Hematopoietic multipotent progenitor cell treated with erythropoietin and hydrocortisone succinate and interleukin-3 and kit ligand, for 8 days (in vitro differentiated cells): ENCODE results near the gene PSPH.
A peak's percentile ranks its signal among the peaks of the same experiment; 100 is the strongest.
"Not testable (repeated sequence)": the region's sequence is repeated elsewhere in the genome, so short reads cannot be mapped to it uniquely, and the experiment has no call there.

ENCODE experiments used
- DNase-seq: peaks from one replicate; pipeline ENCODE4 v3.0.0-alpha.2; 2015

The PSPH gene

DNA sequence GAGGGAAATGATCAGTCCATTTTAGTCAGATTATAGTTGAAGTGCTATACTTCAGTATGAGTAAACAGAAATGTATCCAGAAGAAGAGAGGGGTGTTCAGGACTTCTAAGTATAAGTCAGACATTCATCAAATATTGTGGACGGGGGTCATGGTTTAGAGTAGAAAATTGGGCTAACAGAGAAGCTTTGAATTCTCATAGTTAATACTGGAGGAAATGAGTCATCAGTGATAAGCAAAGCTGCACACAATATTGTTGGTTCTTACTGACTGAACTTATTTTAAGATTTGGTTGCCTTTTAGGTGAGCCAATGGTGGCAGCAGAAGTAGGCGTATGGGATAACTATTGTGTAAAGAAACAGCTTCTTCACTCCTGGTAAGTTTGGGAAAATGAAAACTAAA lies 11.1 kb upstream of the PSPH start:
- DNase-seq: peak; percentile 68

- DNase-seq: no peak
Observed at GRCh38 chr7:56053993-56054392, 2.7 kb upstream of the PSPH start.

DNA sequence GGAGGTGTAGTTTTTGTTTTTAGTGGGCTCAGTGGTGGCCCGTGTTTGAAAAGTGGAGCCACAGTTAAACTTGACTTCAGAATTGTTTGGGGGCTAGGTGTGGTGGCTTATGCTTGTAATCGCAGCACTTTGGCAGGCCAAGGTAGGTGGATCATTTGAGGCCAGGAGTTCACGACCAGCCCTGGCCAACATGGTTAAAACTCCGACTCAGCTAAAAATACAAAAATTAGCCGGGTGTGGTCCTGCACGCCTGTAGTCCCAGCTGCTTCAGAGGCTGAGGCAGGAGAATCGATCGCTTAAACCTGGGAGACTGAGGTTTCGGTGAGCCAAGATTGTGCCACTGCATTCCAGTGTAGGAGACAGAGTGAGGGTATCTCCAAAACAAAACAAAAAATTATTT lies 2.1 kb upstream of the PSPH start:
- no peak for DNase-seq

GRCh38 chr7:56051053-56051338 lies 248 bp downstream of the PSPH start:
- no peak for DNase-seq

- peak; percentile 42 for DNase-seq
Observed at GRCh38 chr7:56048763-56049162, 2.5 kb downstream of the PSPH start.

DNA sequence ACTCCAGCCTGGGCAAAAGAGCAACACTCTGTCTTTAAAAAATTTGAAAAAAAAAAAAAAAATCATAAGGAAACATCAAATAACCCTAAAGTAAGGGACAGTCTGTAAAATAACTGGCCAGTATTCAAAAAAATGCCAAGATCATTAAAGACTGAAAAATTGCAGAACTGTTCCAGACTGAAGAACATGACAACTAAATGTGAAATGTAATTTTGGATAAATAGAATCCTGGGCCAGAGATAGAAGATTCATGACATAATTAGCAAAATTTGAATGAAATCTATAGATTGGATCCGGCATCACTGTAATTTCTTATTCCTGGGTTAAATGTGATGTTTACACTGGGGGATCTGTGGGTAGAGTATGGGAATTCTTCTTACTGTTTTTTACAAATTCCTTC lies 3.0 kb downstream of the PSPH start:
- no peak for DNase-seq

- peak; percentile 65 for DNase-seq
Observed at GRCh38 chr7:56047446-56048116, 3.7 kb downstream of the PSPH start.

GRCh38 chr7:56046721-56047445 lies 4.4 kb downstream of the PSPH start:
- DNase-seq: peak; percentile 76

- DNase-seq: not testable (repeated sequence)
Observed at GRCh38 chr7:56045758-56046157, 5.5 kb downstream of the PSPH start.

GRCh38 chr7:56040730-56041129 lies 10.5 kb downstream of the PSPH start:
- no peak for DNase-seq

DNA sequence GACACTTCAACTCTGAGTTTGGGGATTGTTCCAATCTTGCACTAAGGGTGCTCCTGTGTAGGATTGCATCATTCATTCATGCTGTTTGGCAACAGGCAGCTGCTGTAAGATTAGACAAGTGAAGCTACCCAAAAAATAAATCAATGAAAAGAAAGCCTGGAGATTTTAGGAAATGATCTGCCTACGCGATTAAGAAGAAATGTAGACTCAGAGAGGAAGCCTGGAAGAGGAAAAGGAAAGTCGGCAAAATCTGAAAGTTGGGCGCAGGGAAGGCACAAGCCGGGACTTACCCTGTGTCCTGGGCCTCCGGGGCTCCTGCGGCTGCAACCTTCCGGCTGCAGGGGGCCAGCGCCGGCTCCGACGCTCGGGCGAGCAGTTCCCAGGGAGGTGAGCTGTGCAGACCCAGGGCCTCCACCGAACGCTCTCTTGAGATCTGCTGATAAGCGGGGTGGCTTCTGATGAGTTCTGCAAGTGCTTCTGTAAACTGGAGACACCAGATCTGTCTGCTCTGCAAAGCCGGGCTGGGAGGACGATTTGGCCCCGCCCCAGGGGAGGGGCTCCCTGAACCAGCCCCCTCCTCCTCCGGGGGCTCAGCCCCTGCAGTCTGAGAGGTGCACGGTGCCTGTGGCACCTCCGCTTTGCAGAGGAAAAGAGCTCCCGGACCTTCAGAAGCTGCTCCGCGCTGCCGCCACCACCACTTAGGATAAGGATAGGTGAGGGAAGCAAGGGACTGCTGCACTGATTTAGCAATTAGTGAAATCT lies 17.4 kb downstream of the PSPH start:
- DNase-seq: peak; percentile 74

- not testable (repeated sequence) for DNase-seq
Observed at GRCh38 chr7:56032578-56032977, 18.7 kb downstream of the PSPH start.

GRCh38 chr7:56031556-56031955 lies 19.7 kb downstream of the PSPH start:
- DNase-seq: not testable (repeated sequence)

- no peak for DNase-seq
Observed at GRCh38 chr7:56030340-56030739, 20.9 kb downstream of the PSPH start.

- no peak for DNase-seq
Observed at GRCh38 chr7:56028942-56029630, 22.2 kb downstream of the PSPH start.

- peak; percentile 32 for DNase-seq
Observed at GRCh38 chr7:56026538-56026937, 24.7 kb downstream of the PSPH start.

GRCh38 chr7:56023500-56023899 lies 27.7 kb downstream of the PSPH start:
- DNase-seq: no peak

DNA sequence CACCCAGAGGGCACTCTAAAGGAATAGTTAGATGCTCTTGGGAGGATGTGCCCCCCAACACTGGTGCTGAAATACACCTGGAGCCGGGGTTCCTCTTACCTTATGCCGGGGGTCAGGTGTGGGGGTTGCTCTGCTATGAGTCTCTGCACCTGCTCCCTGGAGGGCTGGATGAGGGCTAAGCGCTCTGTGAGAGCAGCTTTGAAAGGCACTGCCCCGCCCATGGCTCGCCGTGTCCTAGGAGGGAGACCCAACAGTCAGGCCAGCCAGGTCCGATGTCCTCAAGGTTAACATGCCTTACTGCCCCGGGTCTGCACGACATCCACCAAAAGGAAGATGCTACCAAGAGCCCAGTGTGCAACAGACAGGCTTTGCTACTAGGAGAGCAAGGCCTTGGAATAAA lies 31.7 kb downstream of the PSPH start:
- DNase-seq: no peak

GRCh38 chr7:56017015-56017414 lies 34.2 kb downstream of the PSPH start:
- DNase-seq: not testable (repeated sequence)

GRCh38 chr7:56009695-56010094 lies 41.5 kb downstream of the PSPH start:
- no peak for DNase-seq

GRCh38 chr7:56007891-56008290 lies 43.4 kb downstream of the PSPH start:
- no peak for DNase-seq

GRCh38 chr7:56007167-56007652 lies 44.0 kb downstream of the PSPH start:
- DNase-seq: no peak

GRCh38 chr7:56003749-56004148 lies 47.5 kb downstream of the PSPH start:
- DNase-seq: no peak
